Mesodermal cell (in vitro differentiated cells): ENCODE measurements around the gene KIAA0930.
"Not testable (repeated sequence)": the region's sequence is repeated elsewhere in the genome, so short reads cannot be mapped to it uniquely, and the experiment has no call there.

Experiments
- H3K27ac ChIP-seq: 2 replicates; pipeline ENCODE4 v1.7.0; 2013; ENCODE audit warnings: mild to moderate bottlenecking, low read depth, low read length, moderate library complexity; ENCODE audit not compliant: severe bottlenecking
- H3K36me3 ChIP-seq: 2 replicates; pipeline ENCODE4 v1.7.1; 2013; ENCODE audit warnings: mild to moderate bottlenecking, low read length, moderate library complexity; ENCODE audit not compliant: control insufficient read depth, insufficient read depth
- H3K4me1 ChIP-seq: one replicate; pipeline ENCODE4 v1.7.1; 2013; ENCODE audit warnings: mild to moderate bottlenecking, low read length; ENCODE audit not compliant: insufficient read depth, control insufficient read depth, poor library complexity, severe bottlenecking
- H3K4me3 ChIP-seq: 2 replicates; pipeline ENCODE4 v1.7.0; 2013; ENCODE audit warnings: low read length, control low read depth, mild to moderate bottlenecking; ENCODE audit not compliant: insufficient read depth, poor library complexity, severe bottlenecking; ENCODE audit errors: extremely low read depth
- H3K9me3 ChIP-seq: 2 replicates; pipeline ENCODE4 v1.7.1; 2013; ENCODE audit warnings: mild to moderate bottlenecking, low read length, moderate library complexity; ENCODE audit not compliant: control insufficient read depth
- WGBS, 2 experiments: methylation state at CpG; one replicate each; pipeline ENCODE4 v1.1.5; 2013; ENCODE audit warnings: missing lambda C conversion rate in 2 of 2; ENCODE audit not compliant: insufficient coverage in 2 of 2; 5-methylcytosine and 5-hydroxymethylcytosine counted together

KIAA0930 gene

GRCh38 chr22:45262195-45262930 is 21.7 kb upstream of the KIAA0930 start:
- 82 to 87% methylated on average over 10 to 11 of the region's 13 CpGs for WGBS, 2 experiments

GRCh38 chr22:45261407-45262088 is 20.9 kb upstream of the KIAA0930 start:
- Histone ChIP-seq H3K27ac (no peak overlapping the region), H3K4me1 (peaks cover 18% of the 10 kb centered on the region), H3K36me3 (no peaks in the 10 kb centered on the region), H3K4me3 (no peak overlapping the region), H3K9me3 (no peaks in the 10 kb centered on the region)
- 96 to 98% methylated on average over 17 to 20 of the region's 20 CpGs for WGBS, 2 experiments

More at GRCh38 chr22:45262195-45262930, 21.7 kb upstream of the KIAA0930 start:
- H3K36me3 ChIP-seq = no peaks in the 10 kb centered on the region
- H3K27ac ChIP-seq = no peak overlapping the region
- H3K9me3 ChIP-seq = no peaks in the 10 kb centered on the region
- H3K4me3 ChIP-seq = no peak overlapping the region
- peaks cover 18% of the 10 kb centered on the region for H3K4me1 ChIP-seq

- H3K4me3 ChIP-seq, H3K36me3 ChIP-seq, H3K9me3 ChIP-seq, H3K27ac ChIP-seq: not testable (repeated sequence)
- H3K4me1 ChIP-seq = peaks cover 21% of the 10 kb centered on the region
- 83 to 92% methylated on average over 4 to 7 of the region's 9 CpGs for WGBS, 2 experiments
Observed at GRCh38 chr22:45260395-45260759, 19.7 kb upstream of the KIAA0930 start.

DNA sequence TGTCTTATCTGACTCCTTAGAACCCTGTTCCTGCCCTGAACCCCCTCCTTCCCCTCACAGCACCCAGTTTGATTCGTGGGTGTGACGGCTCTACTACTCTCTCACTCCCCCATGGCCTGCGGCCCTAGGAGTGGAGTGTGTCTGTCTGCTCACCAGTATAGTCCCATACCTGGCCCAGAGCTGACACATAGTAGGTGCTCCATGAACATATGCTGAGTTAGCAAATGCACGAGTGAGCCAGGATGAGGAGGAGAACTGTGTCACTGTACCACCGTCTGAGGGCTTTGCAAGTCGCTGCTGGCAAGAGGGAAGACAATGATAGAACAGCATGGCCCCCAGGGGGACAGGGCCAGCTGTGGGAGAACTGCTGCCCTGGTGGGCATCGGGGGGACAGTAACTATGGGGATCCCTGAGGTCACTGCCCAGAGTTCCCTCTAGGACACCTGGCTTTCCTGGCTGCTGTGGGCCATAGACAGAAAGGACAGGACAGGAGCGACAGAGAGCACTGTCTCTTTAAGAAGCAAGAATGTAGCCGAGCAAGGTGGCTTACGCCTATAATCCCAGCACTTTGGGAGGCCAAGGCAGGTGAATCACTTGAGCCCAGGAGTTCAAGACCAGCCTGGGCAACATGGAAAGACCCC is 19.2 kb upstream of the KIAA0930 start:
- H3K4me1 ChIP-seq = peaks cover 23% of the 10 kb centered on the region
- H3K4me3 ChIP-seq = no peak overlapping the region
- no peaks in the 10 kb centered on the region for H3K36me3 ChIP-seq
- WGBS, 2 experiments = 85 to 89% methylated on average over 9 to 10 of the region's 10 CpGs
- H3K27ac ChIP-seq = no peak overlapping the region
- H3K9me3 ChIP-seq = no peaks in the 10 kb centered on the region

GRCh38 chr22:45257941-45258340 is 17.2 kb upstream of the KIAA0930 start:
- not testable (repeated sequence) for H3K36me3 ChIP-seq, H3K9me3 ChIP-seq, H3K27ac ChIP-seq, H3K4me3 ChIP-seq, H3K4me1 ChIP-seq
- WGBS, 2 experiments = 92 to 94% methylated on average over 4 of the region's 4 CpGs

GRCh38 chr22:45254789-45255278 is 14.1 kb upstream of the KIAA0930 start:
- 70 to 95% methylated on average over 2 to 3 of the region's 6 CpGs for WGBS, 2 experiments
- H3K4me3 ChIP-seq = no peak overlapping the region
- no peaks in the 10 kb centered on the region for H3K9me3 ChIP-seq
- peak overlapping the region; percentile 6 for H3K27ac ChIP-seq
- H3K4me1 ChIP-seq = peaks cover 5% of the 10 kb centered on the region
- H3K36me3 ChIP-seq = no peaks in the 10 kb centered on the region

- H3K9me3 ChIP-seq = no peaks in the 10 kb centered on the region
- no peak overlapping the region for H3K4me3 ChIP-seq
- WGBS, 2 experiments = 97% methylated on average over 3 of the region's 7 CpGs; no CpG with 5 or more reads in 1 of the 2 experiments
- H3K27ac ChIP-seq = no peak overlapping the region
- peaks cover 5% of the 10 kb centered on the region for H3K4me1 ChIP-seq
- no peaks in the 10 kb centered on the region for H3K36me3 ChIP-seq
Observed at GRCh38 chr22:45254388-45254787, 13.7 kb upstream of the KIAA0930 start.

GRCh38 chr22:45253039-45253641 is 12.4 kb upstream of the KIAA0930 start:
- H3K4me3 ChIP-seq = no peak overlapping the region
- no peaks in the 10 kb centered on the region for H3K9me3 ChIP-seq
- no peaks in the 10 kb centered on the region for H3K36me3 ChIP-seq
- peaks cover 5% of the 10 kb centered on the region for H3K4me1 ChIP-seq
- 90 to 96% methylated on average over 7 to 8 of the region's 10 CpGs for WGBS, 2 experiments
- no peak overlapping the region for H3K27ac ChIP-seq

DNA sequence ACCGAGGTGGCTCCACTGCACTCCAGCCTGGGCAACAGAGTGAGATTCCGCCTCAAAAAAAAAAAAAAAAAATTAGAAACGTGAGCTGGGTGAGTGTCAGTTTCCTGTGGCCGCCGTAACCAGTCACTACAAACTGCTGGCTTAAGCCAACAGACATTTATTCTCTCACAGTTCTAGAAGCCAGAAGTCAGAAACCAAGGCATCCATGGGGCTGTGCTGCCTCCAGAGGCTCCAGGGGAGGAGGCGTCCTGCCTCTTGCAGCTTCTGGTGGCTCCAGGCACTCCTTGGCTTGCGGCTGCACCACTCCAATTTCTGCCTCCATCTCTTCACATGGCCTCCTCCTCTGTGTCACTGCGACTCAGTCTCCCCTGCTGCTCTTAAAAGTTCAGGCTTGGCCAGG is 11.1 kb upstream of the KIAA0930 start:
- no peaks in the 10 kb centered on the region for H3K36me3 ChIP-seq
- no peaks in the 10 kb centered on the region for H3K9me3 ChIP-seq
- peaks cover 11% of the 10 kb centered on the region for H3K4me1 ChIP-seq
- no peak overlapping the region for H3K27ac ChIP-seq
- WGBS, 2 experiments = 94 to 95% methylated on average over 6 to 7 of the region's 8 CpGs
- no peak overlapping the region for H3K4me3 ChIP-seq

GRCh38 chr22:45248832-45249561 is 8.3 kb upstream of the KIAA0930 start:
- 100% methylated on average over 2 to 4 of the region's 8 CpGs for WGBS, 2 experiments
- H3K36me3 ChIP-seq = no peaks in the 10 kb centered on the region
- no peak overlapping the region for H3K27ac ChIP-seq

More at GRCh38 chr22:45248832-45249561, 8.3 kb upstream of the KIAA0930 start:
- no peaks in the 10 kb centered on the region for H3K9me3 ChIP-seq
- H3K4me3 ChIP-seq = no peak overlapping the region
- peaks cover 15% of the 10 kb centered on the region for H3K4me1 ChIP-seq
